H1 (cell line): ENCODE data around the gene ARID3B. TPM values are rescaled to one million over a fixed set of nuclear protein-coding genes. Genes with fewer than 3 reads are reported as not detected.

Experiments used
- CTCF ChIA-PET: fragments of 300-600 bp; sonication (Branson Sonifier 250); formaldehyde crosslinking; loops from one replicate; lab custom pipeline; 2021; ENCODE audit not compliant: partially characterized antibody; lab: Charles Lee
- POLR2A ChIA-PET: fragments of 300-600 bp; sonication (Branson Sonifier 250); formaldehyde crosslinking; loops from one replicate; lab custom pipeline; 2021; ENCODE audit warnings: inconsistent platforms; ENCODE audit not compliant: partially characterized antibody; lab: Charles Lee
- DNase-seq, 2 experiments: peaks; one replicate each; pipeline versions ENCODE4 v3.0.0 to v3.0.0-alpha.2; 2010 to 2022; ENCODE audit warnings: low spot score in 2 of 2, low read depth in 1 of 2, mixed read lengths in 1 of 2
- FAIRE-seq: peaks from 2 replicates; lab custom pipeline; 2011; peaks lifted over from hg19 to GRCh38; lab: Jason Lieb, UNC
- H2AFZ ChIP-seq: 2 replicates; pipeline ENCODE4 v1.8.1; 2012; ENCODE audit warnings: low read length, inconsistent platforms
- H2AK5ac ChIP-seq: 2 replicates; pipeline ENCODE4 v1.6.1; 2013; ENCODE audit warnings: low read depth, low read length
- H2BK120ac ChIP-seq: replicated peaks from 2 replicates; pipeline ENCODE3; 2013; ENCODE audit warnings: low read depth, low read length, inconsistent platforms
- H2BK12ac ChIP-seq: 2 replicates; pipeline ENCODE4 v1.6.1; 2013; ENCODE audit warnings: low read depth, low read length
- H2BK15ac ChIP-seq: 2 replicates; pipeline ENCODE4 v1.6.1; 2013; ENCODE audit warnings: low read length
- H2BK20ac ChIP-seq: 2 replicates; pipeline ENCODE4 v1.6.1; 2013; ENCODE audit warnings: low read length
- H2BK5ac ChIP-seq: 2 replicates; pipeline ENCODE4 v1.6.1; 2013; ENCODE audit warnings: low read depth, low read length
- H3K14ac ChIP-seq: 2 replicates; pipeline ENCODE4 v1.6.1; 2013; ENCODE audit warnings: inconsistent platforms; ENCODE audit not compliant: insufficient read length
- H3K18ac ChIP-seq: 2 replicates; pipeline ENCODE4 v1.6.1; 2013; ENCODE audit warnings: low read length; ENCODE audit errors: extremely low read depth
- H3K23ac ChIP-seq: 2 replicates; pipeline ENCODE4 v1.6.1; 2013; ENCODE audit warnings: inconsistent platforms; ENCODE audit not compliant: insufficient read length
- H3K23me2 ChIP-seq: 2 replicates; pipeline ENCODE4 v1.6.1; 2013; ENCODE audit warnings: low read depth, low read length
- H3K27ac ChIP-seq: 2 replicates; pipeline ENCODE4 v1.6.1; 2011; ENCODE audit warnings: low read depth, low read length, inconsistent platforms
- H3K27me3 ChIP-seq, 4 experiments: replicated peaks in 1 of 4; 1 replicate in 1 of 4; 2 replicates in 3 of 4; pipeline versions ENCODE4 v1.6.1 to v1.8.1; 2011 to 2013; ENCODE audit warnings: low read length in 3 of 4, mild to moderate bottlenecking in 3 of 4, inconsistent platforms in 2 of 4, mixed read lengths in 2 of 4, moderate library complexity in 1 of 4; ENCODE audit not compliant: control insufficient read depth in 3 of 4, insufficient read depth in 3 of 4; ENCODE audit errors: extremely low read depth in 1 of 4
- H3K36me3 ChIP-seq, 4 experiments: 2 replicates each; pipeline versions ENCODE4 v1.6.1 to v1.8.1; 2011 to 2013; ENCODE audit warnings: mild to moderate bottlenecking in 4 of 4, low read length in 3 of 4, moderate library complexity in 2 of 4, control low read depth in 1 of 4, inconsistent platforms in 1 of 4; ENCODE audit not compliant: insufficient read depth in 4 of 4, control insufficient read depth in 2 of 4
- H3K4ac ChIP-seq: replicated peaks from 2 replicates; pipeline ENCODE3; 2013; ENCODE audit warnings: low read length, low read depth, mixed read lengths, inconsistent platforms; ENCODE audit not compliant: insufficient read length
- H3K4me1 ChIP-seq, 4 experiments: replicated peaks in 1 of 4; 1 replicate in 1 of 4; 2 replicates in 3 of 4; pipeline versions ENCODE4 v1.6.1 to v1.8.1; 2011 to 2013; ENCODE audit warnings: low read length in 3 of 4, inconsistent platforms in 2 of 4, mixed read lengths in 1 of 4; ENCODE audit not compliant: insufficient read depth in 4 of 4, control insufficient read depth in 3 of 4
- H3K4me2 ChIP-seq, 2 experiments: 2 replicates each; pipeline versions ENCODE4 v1.6.1 to v1.8.1; 2011 to 2013; ENCODE audit warnings: low read depth in 2 of 2, low read length in 2 of 2, control low read depth in 1 of 2, inconsistent platforms in 1 of 2, mild to moderate bottlenecking in 1 of 2; ENCODE audit not compliant: insufficient read depth in 1 of 2
- H3K4me3 ChIP-seq, 4 experiments: fragments of 200-600, 300-600 bp in 1 of 4; sonication (generic), shearing (Covaris generic), sonication (Bioruptor Twin) in 1 of 4; 2 replicates each; pipeline versions ENCODE4 v1.5.1 to v1.8.1; 2011 to 2016; ENCODE audit warnings: low read length in 4 of 4, low read depth in 3 of 4, control low read depth in 2 of 4, inconsistent platforms in 2 of 4, mild to moderate bottlenecking in 2 of 4, mixed read lengths in 1 of 4, moderate library complexity in 1 of 4; ENCODE audit not compliant: insufficient read depth in 2 of 4; ENCODE audit errors: extremely low read depth in 1 of 4
- H3K56ac ChIP-seq: replicated peaks from 2 replicates; pipeline ENCODE3; 2013; ENCODE audit warnings: low read depth, mild to moderate bottlenecking, mixed read lengths, low read length, inconsistent platforms; ENCODE audit not compliant: insufficient read length
- H3K79me1 ChIP-seq: 2 replicates; pipeline ENCODE4 v1.6.1; 2013; ENCODE audit warnings: low read depth, low read length, control low read depth
- H3K79me2 ChIP-seq, 2 experiments: 2 replicates each; pipeline versions ENCODE4 v1.6.1 to v1.8.1; 2012 to 2013; ENCODE audit warnings: low read length in 2 of 2, mild to moderate bottlenecking in 2 of 2, inconsistent platforms in 1 of 2; ENCODE audit not compliant: insufficient read depth in 2 of 2, control insufficient read depth in 1 of 2
- H3K9ac ChIP-seq, 4 experiments: replicated peaks in 1 of 4; 1 replicate in 1 of 4; 2 replicates in 3 of 4; pipeline versions ENCODE4 v1.6.1 to v1.8.1; 2011 to 2013; ENCODE audit warnings: low read depth in 3 of 4, low read length in 3 of 4, control low read depth in 2 of 4, mild to moderate bottlenecking in 2 of 4, moderate library complexity in 2 of 4, inconsistent platforms in 1 of 4; ENCODE audit errors: extremely low read depth in 1 of 4
- H3K9me3 ChIP-seq, 2 experiments: 2 replicates each; pipeline versions ENCODE4 v1.6.1 to v1.8.1; 2012 to 2013; ENCODE audit warnings: mild to moderate bottlenecking in 2 of 2, moderate library complexity in 2 of 2, control low read depth in 1 of 2, inconsistent platforms in 1 of 2, low read depth in 1 of 2, low read length in 1 of 2, mixed read lengths in 1 of 2; ENCODE audit not compliant: insufficient read depth in 2 of 2
- H4K20me1 ChIP-seq, 2 experiments: replicated peaks in 1 of 2; 2 replicates each; pipeline versions ENCODE3 to v1.8.1; 2011 to 2013; ENCODE audit warnings: inconsistent platforms in 2 of 2, low read length in 2 of 2, mild to moderate bottlenecking in 1 of 2; ENCODE audit not compliant: insufficient read depth in 2 of 2, control insufficient read depth in 1 of 2
- H4K5ac ChIP-seq: 2 replicates; pipeline ENCODE4 v1.6.1; 2013; ENCODE audit warnings: low read length, low read depth, mixed read lengths, inconsistent platforms; ENCODE audit not compliant: insufficient read length
- H4K8ac ChIP-seq: 2 replicates; pipeline ENCODE4 v1.8.0; 2013; ENCODE audit warnings: mild to moderate bottlenecking, moderate library complexity, low read length, inconsistent platforms; ENCODE audit not compliant: insufficient read depth; ENCODE audit errors: extremely low read depth
- H4K91ac ChIP-seq: replicated peaks from 2 replicates; pipeline ENCODE3; 2013; ENCODE audit warnings: low read length, mixed read lengths, inconsistent platforms; ENCODE audit not compliant: insufficient read length
- CHD1 ChIP-seq: IDR thresholded peaks from 2 replicates; pipeline ENCODE4 v1.6.1; 2012; ENCODE audit warnings: low read depth, low read length, improper control_type of control experiment
- GTF2F1 ChIP-seq: IDR thresholded peaks from 2 replicates; pipeline ENCODE4 v1.6.1; 2012; ENCODE audit warnings: low read depth, low read length, improper control_type of control experiment, borderline replicate concordance
- HDAC6 ChIP-seq: IDR thresholded peaks from one replicate; pipeline ENCODE4 v1.7.1; 2012; ENCODE audit warnings: low read depth, mild to moderate bottlenecking, inconsistent platforms, low read length, moderate library complexity
- RXRA ChIP-seq: IDR thresholded peaks from 2 replicates; pipeline ENCODE4 v1.6.1; 2011; ENCODE audit warnings: low read depth, mild to moderate bottlenecking, low read length, moderate library complexity; ENCODE audit not compliant: insufficient read depth
- SAP30 ChIP-seq: fragments of 300-600 bp; sonication (generic); IDR thresholded peaks from 2 replicates; pipeline ENCODE4 v1.7.1; 2012; ENCODE audit warnings: low read length, moderate library complexity, mild to moderate bottlenecking, inconsistent platforms; ENCODE audit not compliant: insufficient read depth, insufficient replicate concordance
- SP4 ChIP-seq: IDR thresholded peaks from 2 replicates; pipeline ENCODE4 v1.6.1; 2012; ENCODE audit warnings: low read length, inconsistent platforms
- WGBS, 2 experiments: shearing (Covaris generic) in 1 of 2; methylation state at CpG; one replicate each; pipeline versions ENCODE4 v1.1.6 to v1.1.7; 2013 to 2015; ENCODE audit warnings: low lambda C conversion rate in 2 of 2, mixed read lengths in 2 of 2, inconsistent platforms in 1 of 2, low coverage in 1 of 2, missing lambda C conversion rate in 1 of 2; ENCODE audit not compliant: insufficient replicate concordance in 2 of 2, insufficient coverage in 1 of 2, insufficient read length in 1 of 2; ENCODE audit errors: extremely low coverage in 1 of 2, missing lambda C conversion rate in 1 of 2; 5-methylcytosine and 5-hydroxymethylcytosine counted together
- polyA plus RNA-seq, 7 experiments: library from polyadenylated mRNA; depleted of rRNA in 3 of 7; stranded (reverse) in 5 of 7; unstranded in 2 of 7; fragments of >200 nt in 5 of 7; fragments of 200-250 nt in 2 of 7; gene quantifications; 1 replicate in 5 of 7; 2 replicates in 1 of 7; 4 replicates in 1 of 7; pipeline versions ENCODE4 v1.2.1 to v1.2.3, GENCODE V29; 2011 to 2013; ENCODE audit warnings: missing spikeins in 2 of 7, mixed read lengths in 2 of 7
- total RNA-seq: library from RNA; stranded (reverse); fragmentation: NEBNext Ultra II Directional; extraction: Animal tissue kit (Norgen Biotek cat#: 25700); gene quantifications from 2 replicates; pipeline ENCODE4 v1.2.1, GENCODE V29; 2021

Gene ARID3B
- total and polyA plus RNA-seq, 2 of the 8 experiments (the other 6 are each of a cell fraction or from before 2014, with no cell fraction given), result 81.0 to 115 TPM

- Histone ChIP-seq H4K91ac (no peak overlapping the region), H4K20me1 (peaks cover 25 to 66% of the 10 kb centered on the region in 2 experiments), H3K36me3 (peaks cover 40 to 52% (median 47%) of the 10 kb centered on the region in 4 experiments), H3K79me1 (peaks cover 15% of the 10 kb centered on the region), H3K56ac (no peak overlapping the region), H2BK5ac (no peak overlapping the region), H3K4ac (no peak overlapping the region), H4K8ac (no peak overlapping the region; the same call in 1 of the 2 replicates)
- 90% methylated on average over 15 of the region's 16 CpGs; no CpG with 5 or more reads in 1 of the 2 experiments for WGBS, 2 experiments
- TF ChIP-seq GTF2F1 (no peak), SP4 (no peak), CHD1 (no peak), HDAC6 (no peak), SAP30 (no peak), RXRA (no peak)
- TF ChIP-seq, all 59 proteins: peak for 0
- H2BK120ac ChIP-seq, result no peak overlapping the region
- DNase-seq (no peak), FAIRE-seq (no peak)
- H3K27me3 ChIP-seq, result no peaks in the 10 kb centered on the region
- no peak overlapping the region for H3K23ac ChIP-seq
- no peak overlapping the region for H2AK5ac ChIP-seq
- H4K5ac ChIP-seq, result no peak overlapping the region
- no peak overlapping the region for H3K18ac ChIP-seq
- H2AFZ ChIP-seq, result no peak overlapping the region
- no peak overlapping the region for H2BK15ac ChIP-seq
- no peak overlapping the region for H2BK12ac ChIP-seq
- no peak overlapping the region for H3K4me3 ChIP-seq
- H3K9me3 ChIP-seq, result no peaks in the 10 kb centered on the region
- H3K23me2 ChIP-seq, result peaks cover 2% of the 10 kb centered on the region; the same call in 1 of the 2 replicates
- peaks cover 0 to 3% (median 1%) of the 10 kb centered on the region in 4 experiments; a peak in 5 of 7 replicates for H3K4me1 ChIP-seq
- H2BK20ac ChIP-seq, result no peak overlapping the region
- no peak overlapping the region for H3K27ac ChIP-seq
- ChIA-PET POLR2A (interaction anchor here (1.0 to 2.9 kb wide), 5 partner anchors 9 to 160 kb away, joined by 3 to 9 read pairs (median 7); no protein-coding TSS in a partner anchor), CTCF (interaction anchor here (0.7 to 37.5 kb wide), 31 partner anchors 9 to 347 kb away, joined by 3 to 1439 read pairs (median 4); partner anchors contain the start of genes CSK and CYP1A2)
- no peak overlapping the region for H3K4me2 ChIP-seq
- peaks cover 11 to 38% of the 10 kb centered on the region in 2 experiments for H3K79me2 ChIP-seq
- H3K14ac ChIP-seq, result no peak overlapping the region
- no peak overlapping the region for H3K9ac ChIP-seq
These were observed 80.5 kb downstream of the ARID3B start for GRCh38 chr15:74621546-74621920.
